GM18505 (cell line): Measurements from ENCODE around the gene DNAAF1.

Source experiments
- ATAC-seq: cut with Tn5 transposase; IDR thresholded peaks from one replicate; pipeline ENCODE4 v1.9.1; 2021; ENCODE audit not compliant: unreplicated experiment
- POLR2A ChIP-seq: IDR thresholded peaks from 4 replicates; pipeline ENCODE4 v1.6.1; 2011; ENCODE audit warnings: borderline replicate concordance; ENCODE audit not compliant: insufficient read depth, insufficient read length; ENCODE audit errors: extremely low read depth

The DNAAF1 gene

DNA sequence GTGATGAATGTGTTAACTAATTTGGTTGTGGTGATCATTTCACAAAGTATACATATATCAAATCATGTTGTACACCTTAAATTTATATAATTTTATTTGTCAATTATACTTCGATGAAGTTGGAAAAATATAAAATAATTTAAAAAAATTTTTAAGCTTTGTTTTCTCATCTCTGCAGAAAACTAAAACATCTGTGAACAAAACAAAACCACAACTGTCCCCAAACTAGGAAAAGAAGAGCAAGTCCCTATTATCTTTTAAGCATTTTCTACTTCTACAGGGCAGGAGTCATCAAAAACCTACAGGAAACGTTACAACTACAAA is 6.6 kb upstream of the DNAAF1 start:
- no peak for ATAC-seq
- no peak for TF ChIP-seq POLR2A

DNA sequence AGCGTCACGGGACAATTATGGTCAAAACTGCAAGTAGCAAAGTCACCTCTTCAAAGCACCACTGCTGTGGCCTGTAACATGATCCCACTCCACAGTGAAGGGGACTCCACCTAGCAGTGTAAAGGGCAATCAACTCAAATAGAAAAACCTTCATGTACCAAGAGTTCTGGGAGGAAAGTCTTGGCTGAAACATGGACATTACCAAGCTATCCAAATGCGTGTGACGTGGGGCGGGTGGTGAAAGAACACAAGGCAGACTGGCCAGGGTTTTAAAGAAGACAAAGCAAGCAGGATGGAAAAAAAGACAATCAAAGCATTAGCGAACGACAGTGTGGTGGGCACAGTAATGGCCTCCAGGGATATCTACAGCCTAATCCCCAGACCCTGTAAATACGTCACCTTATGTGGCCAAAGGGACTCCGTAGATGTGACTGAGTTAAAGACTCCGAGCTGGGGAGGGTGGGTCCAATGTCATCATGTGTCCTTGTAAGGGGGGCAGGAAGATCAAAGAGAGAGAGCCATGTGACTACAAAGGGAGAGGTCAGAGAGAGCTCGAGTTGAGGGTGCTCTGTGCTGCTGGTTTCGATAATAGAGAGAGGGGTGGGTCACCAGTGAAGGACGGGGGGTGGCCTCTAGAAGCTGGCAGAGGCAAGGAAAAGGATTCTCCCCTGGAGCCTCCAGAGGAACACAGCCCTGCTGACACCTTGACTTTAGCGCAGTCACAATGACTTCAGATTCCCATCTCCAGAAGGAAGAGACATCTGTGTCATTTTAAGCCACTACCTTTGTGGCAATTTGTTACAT is 6.1 kb upstream of the DNAAF1 start:
- ATAC-seq, result no peak
- TF ChIP-seq POLR2A, result no peak

DNA sequence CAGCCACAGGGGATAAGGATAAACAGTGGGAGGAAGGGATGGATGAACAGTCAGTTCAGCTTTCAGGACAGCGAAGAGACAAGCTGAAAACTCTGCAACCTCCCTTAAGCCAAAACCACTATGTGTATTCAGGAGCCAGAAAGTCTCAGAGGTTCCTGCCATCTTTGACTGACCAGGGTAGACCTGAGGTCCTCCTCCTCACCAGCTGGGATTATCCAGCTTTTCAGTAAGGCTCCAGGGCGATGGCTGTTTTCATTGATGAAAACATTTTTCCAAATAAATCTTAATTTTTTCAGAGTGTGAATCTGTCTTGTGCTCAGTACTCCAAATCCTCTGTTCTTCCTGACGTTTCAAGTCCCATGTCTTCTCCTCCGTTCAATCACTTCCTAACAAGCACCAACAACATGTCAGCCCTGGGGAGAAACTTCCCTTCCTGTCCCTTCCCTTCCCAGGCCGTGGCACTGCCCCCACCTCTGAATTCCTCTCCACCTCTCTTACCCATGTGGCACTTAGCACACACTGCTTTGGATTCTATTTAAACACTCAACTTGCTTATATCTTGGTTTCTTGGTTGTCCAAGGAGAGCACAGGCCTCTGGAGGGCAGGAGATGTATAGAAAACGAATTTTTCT is 5.4 kb upstream of the DNAAF1 start:
- TF ChIP-seq POLR2A, result no peak
- no peak for ATAC-seq

DNA sequence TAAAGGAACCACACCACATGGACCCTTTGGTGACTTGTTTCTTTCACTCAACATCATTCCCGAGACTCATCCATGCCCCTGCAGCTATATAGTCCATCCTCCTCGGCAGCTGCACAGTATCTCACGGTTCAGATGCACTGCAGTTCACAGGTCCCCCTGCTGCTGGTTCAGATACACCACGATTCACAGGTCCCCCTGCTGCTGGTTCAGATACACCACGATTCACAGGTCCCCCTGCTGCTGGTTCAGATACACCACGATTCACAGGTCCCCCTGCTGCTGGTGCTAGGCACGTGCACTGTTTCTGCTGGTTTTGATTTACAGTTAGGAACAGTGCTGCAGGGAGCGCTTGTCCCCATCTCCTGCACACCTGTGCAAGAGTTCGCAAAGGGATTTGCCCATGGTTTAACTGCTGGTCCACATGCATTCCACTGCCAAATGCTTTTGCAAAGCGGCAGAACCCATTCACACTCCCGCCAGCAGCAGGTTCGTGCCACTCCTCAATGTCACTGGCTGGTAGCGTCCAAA is 3.9 kb upstream of the DNAAF1 start:
- no peak for TF ChIP-seq POLR2A
- no peak for ATAC-seq

DNA sequence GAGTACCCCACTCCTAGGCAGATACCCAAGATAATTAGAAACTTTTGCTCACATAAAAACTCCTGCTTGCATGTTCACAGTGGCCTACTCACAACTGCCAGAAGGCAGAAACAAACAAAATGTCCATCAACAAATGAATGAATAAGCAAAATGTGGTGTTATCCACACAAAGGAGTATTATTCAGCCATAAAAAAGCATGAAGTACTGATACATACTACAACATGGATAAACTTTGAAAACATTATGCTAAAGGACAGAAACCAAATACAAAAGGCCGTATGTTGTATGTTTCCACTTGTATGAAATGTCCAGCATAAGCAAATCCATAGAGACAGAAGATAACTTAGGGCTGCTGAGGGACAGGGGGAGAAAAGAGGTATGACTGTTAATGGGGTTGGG is 2.0 kb upstream of the DNAAF1 start:
- TF ChIP-seq POLR2A, result no peak
- no peak for ATAC-seq

DNA sequence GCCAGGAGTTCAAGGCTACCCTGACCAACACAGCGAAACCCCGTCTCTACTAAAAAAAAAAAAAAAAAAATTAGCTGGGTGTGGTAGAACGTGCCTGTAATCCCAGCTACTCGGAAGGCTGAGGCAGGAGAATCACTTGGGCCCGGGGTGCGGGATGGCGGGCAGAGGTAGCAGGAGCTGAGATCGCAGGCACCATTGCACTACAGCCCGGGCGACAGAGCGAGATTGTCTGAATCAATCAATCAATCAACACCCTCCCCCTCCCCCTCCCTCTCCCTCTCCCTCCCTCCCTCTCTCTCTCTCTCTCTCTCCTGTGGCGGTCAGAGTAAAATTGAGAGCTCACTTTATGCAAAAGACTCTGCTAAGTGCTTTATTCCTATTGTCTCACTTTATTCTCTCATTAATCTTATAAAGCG is 1.3 kb upstream of the DNAAF1 start:
- no peak for TF ChIP-seq POLR2A
- ATAC-seq, result no peak

DNA sequence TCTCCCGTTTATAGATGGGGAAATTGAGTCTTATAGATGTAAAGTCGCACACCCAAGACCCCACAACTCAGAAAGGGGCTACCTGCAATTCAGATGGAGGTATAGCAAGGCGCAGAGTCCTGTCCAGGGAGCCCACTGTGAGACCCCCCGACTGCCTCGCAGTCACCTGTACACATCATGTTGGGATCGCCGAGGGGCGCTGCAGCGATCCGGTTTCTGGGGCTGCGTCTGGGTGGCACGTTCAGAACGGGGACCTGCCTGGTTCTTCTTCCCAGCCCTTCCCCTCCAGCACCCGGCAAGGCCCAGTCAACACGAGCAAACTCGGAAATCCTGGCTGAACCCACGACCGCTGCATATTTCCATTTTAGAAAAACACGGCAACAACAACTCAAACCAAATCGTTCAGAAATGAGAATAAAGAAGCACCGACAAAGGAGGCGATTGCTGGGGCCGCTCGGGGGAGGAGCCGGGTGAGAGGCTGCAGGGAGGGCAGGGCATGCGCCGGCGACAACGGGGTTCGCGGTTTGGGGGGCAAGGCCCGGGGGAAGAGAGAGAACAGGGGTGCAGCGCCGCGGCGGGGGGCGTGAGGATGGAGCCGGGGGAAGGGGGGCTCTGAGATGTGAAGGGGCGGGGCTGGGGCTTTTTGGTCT is 774 bp upstream of the DNAAF1 start:
- no peak for TF ChIP-seq POLR2A
- peak; percentile 15 for ATAC-seq

DNA sequence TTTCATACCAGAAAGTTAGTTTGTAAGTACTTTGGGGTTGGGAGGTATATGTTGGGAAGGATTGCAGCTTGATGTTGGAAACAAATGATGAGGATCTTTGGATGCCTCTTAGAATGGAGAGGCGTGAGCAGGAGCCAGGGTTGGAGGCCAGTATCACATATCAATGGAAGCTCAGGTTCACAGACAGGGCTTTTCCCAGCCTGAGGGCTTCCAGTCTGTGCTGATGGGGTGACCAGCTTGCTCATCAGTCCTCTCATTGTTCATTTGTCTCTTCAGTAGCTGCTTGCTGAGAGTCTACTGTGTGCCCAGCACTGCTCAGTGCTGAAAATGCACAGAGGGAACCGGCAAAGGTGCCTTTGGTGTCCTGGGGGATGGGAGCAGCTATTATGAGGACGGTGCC is 5.8 kb downstream of the DNAAF1 start:
- ATAC-seq, result no peak

DNA sequence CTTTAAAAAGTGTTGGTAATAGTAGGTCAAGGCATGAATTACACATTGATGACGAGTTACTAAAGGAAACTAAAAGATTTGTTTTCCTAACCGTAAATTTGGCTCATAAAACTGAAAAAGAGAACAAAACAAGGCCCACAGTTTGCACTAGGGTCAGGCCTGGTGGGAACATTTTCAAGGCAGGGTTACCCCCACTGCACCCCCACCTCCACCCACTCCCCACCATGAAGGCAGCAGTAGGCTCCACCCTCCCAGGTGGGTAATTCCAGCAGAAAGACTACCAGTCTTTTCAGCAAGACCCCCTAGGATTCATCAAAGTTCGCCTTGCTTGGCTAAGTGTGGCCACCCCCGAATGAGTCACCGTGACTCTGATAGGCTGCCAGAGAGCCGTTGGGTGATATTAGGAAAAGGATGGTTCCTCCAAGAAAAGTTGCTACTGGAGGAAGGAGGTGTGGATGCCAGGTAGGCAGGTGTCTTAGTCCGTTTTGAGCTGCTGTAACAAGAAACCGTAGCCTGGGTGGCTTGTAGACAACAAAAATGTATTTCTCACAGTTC is 8.6 kb downstream of the DNAAF1 start:
- TF ChIP-seq POLR2A, result no peak
- no peak for ATAC-seq

More for the DNA sequence above, 5.8 kb downstream of the DNAAF1 start:
- TF ChIP-seq POLR2A, result no peak

DNA sequence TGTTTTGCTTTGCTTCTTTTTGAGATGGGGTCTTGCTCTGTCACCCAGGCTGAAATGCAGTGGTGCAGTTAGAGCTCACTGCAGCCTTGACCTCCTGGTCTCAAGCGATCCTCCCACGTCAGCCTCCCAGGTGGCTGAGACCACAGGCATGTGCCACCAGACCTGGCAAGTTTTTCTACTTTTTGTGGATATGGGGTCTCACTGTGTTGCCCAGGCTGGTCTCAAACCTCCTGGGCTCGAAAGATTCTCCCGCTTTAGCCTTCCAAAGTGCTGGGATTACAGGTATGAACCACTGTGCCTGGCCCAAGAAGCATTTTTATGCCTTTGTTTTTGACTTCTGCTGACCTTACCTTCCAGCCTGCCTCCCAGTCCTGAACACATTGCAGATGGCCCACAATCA is 10.1 kb downstream of the DNAAF1 start:
- no peak for TF ChIP-seq POLR2A
- ATAC-seq, result no peak

DNA sequence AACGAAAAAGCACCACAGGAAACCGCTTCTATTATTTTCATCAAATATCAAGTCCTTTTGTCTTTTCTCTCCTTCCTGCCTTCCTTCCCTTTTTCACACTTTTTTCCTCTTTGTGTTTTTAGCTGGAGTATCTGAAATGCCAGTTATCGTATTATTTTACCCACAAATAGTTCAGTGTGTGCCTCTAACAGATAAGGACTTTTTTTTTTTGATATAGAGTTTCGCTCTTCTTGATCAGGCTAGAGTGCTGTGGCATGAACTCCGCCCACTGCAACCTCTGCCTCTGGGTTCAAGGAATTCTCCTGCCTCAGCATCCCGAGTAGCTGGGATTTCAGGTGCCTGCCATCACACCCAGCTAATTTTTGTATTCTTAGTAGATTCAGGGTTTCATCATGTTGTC is 10.7 kb downstream of the DNAAF1 start:
- no peak for ATAC-seq
- TF ChIP-seq POLR2A, result no peak

DNA sequence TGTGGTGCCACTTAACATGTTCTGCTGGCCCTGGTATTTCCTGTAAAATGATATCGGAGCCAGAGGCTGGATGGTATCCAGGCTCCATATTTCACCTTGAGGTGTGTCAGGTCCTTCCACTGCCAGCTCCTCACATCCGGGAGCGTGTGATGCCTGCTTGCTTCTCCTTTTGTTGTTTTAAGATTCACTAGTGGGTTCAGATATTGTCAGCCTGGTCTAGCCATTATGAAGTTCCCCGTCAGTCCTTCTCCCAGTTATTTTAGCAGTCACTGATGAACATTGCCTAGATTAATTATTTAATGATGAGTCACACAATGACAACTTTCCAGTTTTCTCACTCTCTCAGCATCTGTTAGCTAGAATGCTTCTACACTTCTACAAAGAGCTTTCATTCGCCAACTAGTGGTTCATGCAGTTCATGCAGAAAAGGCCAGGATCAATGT is 11.3 kb downstream of the DNAAF1 start:
- ATAC-seq, result no peak
- no peak for TF ChIP-seq POLR2A

DNA sequence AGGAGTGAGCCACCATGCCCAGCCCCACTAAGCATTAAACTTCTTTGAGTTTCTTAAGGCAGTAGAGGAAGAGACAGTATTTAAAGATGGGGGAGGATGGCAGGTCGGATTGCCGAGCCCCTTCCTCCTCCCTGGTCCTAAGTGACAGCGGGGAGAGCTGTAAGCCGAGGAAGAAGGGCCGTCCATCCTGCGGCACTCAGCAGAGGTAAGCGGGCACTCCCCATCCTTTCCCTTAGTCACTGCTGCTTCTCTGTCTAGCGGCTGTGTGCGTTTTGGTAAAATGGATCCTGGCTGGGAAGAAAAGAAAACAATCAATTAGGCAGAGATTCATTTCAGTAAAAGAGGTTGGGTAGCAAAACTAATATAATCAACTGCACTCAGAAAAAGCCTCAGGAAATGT is 13.9 kb downstream of the DNAAF1 start:
- TF ChIP-seq POLR2A, result no peak
- no peak for ATAC-seq
